Measurements from ENCODE around the gene IL7R. TPM values are rescaled to one million over a fixed set of nuclear protein-coding genes. Genes with fewer than 3 reads are reported as not detected.

IL7R gene
- total and polyA plus RNA-seq, 2 of the 13 experiments (the other 11 are each of a cell fraction or from before 2014, with no cell fraction given), result not detected

GRCh38 chr5:35881758-35882157 is 25.1 kb downstream of the IL7R start:
- intact Hi-C loops (cut with micrococcal nuclease; ENCODE audit: unreplicated experiment), result no loop called here
- no peak for TF ChIP-seq TARDBP (CRISPR knock-in tag; IDR thresholded peaks at IDR 0.05)
- TF ChIP-seq MNT (IDR thresholded peaks at IDR 0.05), result peak; percentile 57
- DNase-seq (ENCODE audit: low spot score) (no peak), ATAC-seq (no peak), FAIRE-seq (no peak)
- H3K79me2 ChIP-seq (ENCODE audit: insufficient read depth, low read length), result no peaks in the 10 kb centered on the region
- H3K36me3 ChIP-seq (replicated peaks in 1 of 2; ENCODE audit: control insufficient read depth in 1 of 2, insufficient read depth in 2 of 2, low read length in 2 of 2), result no peaks in the 10 kb centered on the region
- H4K20me1 ChIP-seq (ENCODE audit: insufficient read depth, low read length), result no peaks in the 10 kb centered on the region
- H3K4me1 ChIP-seq (ENCODE audit: insufficient read depth, low read length), result no peaks in the 10 kb centered on the region
- H3K4me3 ChIP-seq (replicated peaks in 1 of 3; ENCODE audit: insufficient read depth in 1 of 3, low read depth in 2 of 3, low read length in 3 of 3), result no peak overlapping the region
- H2AFZ ChIP-seq (ENCODE audit: low read length), result no peak overlapping the region
- CTCF ChIA-PET (ENCODE audit: low intra/inter-chr PET ratio, low total read pairs), result no interaction called here
- POLR2A ChIA-PET, result no interaction called here
- no peak overlapping the region for H3K27ac ChIP-seq (ENCODE audit: extremely low read length, insufficient read depth, low read length)
- no peak overlapping the region for H3K4me2 ChIP-seq (ENCODE audit: low read depth, low read length)
- 7% methylated on average over 2 of the region's 2 CpGs for WGBS (ENCODE audit: low lambda C conversion rate)
- no TSS peak for BruUV-seq (replicated peaks)
- H3K27me3 ChIP-seq (ENCODE audit: control insufficient read depth in 1 of 2, insufficient read depth in 2 of 2, low read length in 2 of 2), result no peaks in the 10 kb centered on the region
- no peak overlapping the region for H3K9ac ChIP-seq (ENCODE audit: insufficient read depth, low read depth, low read length)
- no peaks in the 10 kb centered on the region for H3K9me3 ChIP-seq (ENCODE audit: low read length)
- in situ Hi-C loops (cut with HindIII; ENCODE audit: extremely low pct_ligation_motif_present, low pct_unique_long_range_greater_than_20kb), result no loop called here

- H3K4me2 ChIP-seq (ENCODE audit: low read depth, low read length), result no peak overlapping the region
- DNase-seq (ENCODE audit: low spot score) (no peak), ATAC-seq (no peak)
- TF ChIP-seq MTA3 (CRISPR knock-in tag; IDR thresholded peaks at IDR 0.05), result no peak
- no peak for TF ChIP-seq ZNF501 (CRISPR knock-in tag; IDR thresholded peaks at IDR 0.05)
- TF ChIP-seq ARNT (IDR thresholded peaks at IDR 0.05), result no peak
- no peak for TF ChIP-seq FUBP1 (CRISPR knock-in tag; IDR thresholded peaks at IDR 0.05; ENCODE audit: borderline replicate concordance)
- no peak for TF ChIP-seq ZBTB3 (CRISPR knock-in tag; IDR thresholded peaks at IDR 0.05; ENCODE audit: borderline replicate concordance, low read depth)
- TF ChIP-seq DPF2 (CRISPR knock-in tag; IDR thresholded peaks at IDR 0.05; ENCODE audit: borderline replicate concordance, low read depth), result no peak
- TF ChIP-seq ZNF558 (CRISPR knock-in tag; IDR thresholded peaks at IDR 0.05; ENCODE audit: borderline replicate concordance), result no peak
- TF ChIP-seq FOXO1 (CRISPR knock-in tag; IDR thresholded peaks at IDR 0.05), result no peak
- TF ChIP-seq ZBTB25 (CRISPR knock-in tag; IDR thresholded peaks at IDR 0.05), result no peak
- TF ChIP-seq ZFYVE20 (CRISPR knock-in tag; IDR thresholded peaks at IDR 0.05; ENCODE audit: borderline replicate concordance, low read depth), result no peak
Observed at GRCh38 chr5:35884191-35884769, 27.6 kb downstream of the IL7R start.

More at GRCh38 chr5:35884191-35884769, 27.6 kb downstream of the IL7R start:
- H3K9me3 ChIP-seq (ENCODE audit: low read length), result no peaks in the 10 kb centered on the region
- in situ Hi-C loops (cut with HindIII; ENCODE audit: extremely low pct_ligation_motif_present, low pct_unique_long_range_greater_than_20kb) (no loop called here), intact Hi-C loops (cut with micrococcal nuclease; ENCODE audit: unreplicated experiment) (no loop called here)
- H3K79me2 ChIP-seq (ENCODE audit: insufficient read depth, low read length), result no peaks in the 10 kb centered on the region
- 0% methylated on average over 1 of the region's 1 CpG for WGBS (ENCODE audit: low lambda C conversion rate)
- H3K36me3 ChIP-seq (replicated peaks in 1 of 2; ENCODE audit: control insufficient read depth in 1 of 2, insufficient read depth in 2 of 2, low read length in 2 of 2), result no peaks in the 10 kb centered on the region
- no peaks in the 10 kb centered on the region for H4K20me1 ChIP-seq (ENCODE audit: insufficient read depth, low read length)
- no peaks in the 10 kb centered on the region for H3K4me1 ChIP-seq (ENCODE audit: insufficient read depth, low read length)
- no peak overlapping the region for H3K27ac ChIP-seq (ENCODE audit: extremely low read length, insufficient read depth, low read length)
- no peak overlapping the region for H3K9ac ChIP-seq (ENCODE audit: insufficient read depth, low read depth, low read length)
- no peak overlapping the region for H3K4me3 ChIP-seq (replicated peaks in 1 of 3; ENCODE audit: insufficient read depth in 1 of 3, low read depth in 2 of 3, low read length in 3 of 3)
- no peak for FAIRE-seq
- ChIA-PET POLR2A (no interaction called here), CTCF (ENCODE audit: low intra/inter-chr PET ratio, low total read pairs) (no interaction called here)
- H2AFZ ChIP-seq (ENCODE audit: low read length), result no peak overlapping the region
- BruUV-seq (replicated peaks), result no TSS peak
- H3K27me3 ChIP-seq (ENCODE audit: control insufficient read depth in 1 of 2, insufficient read depth in 2 of 2, low read length in 2 of 2), result no peaks in the 10 kb centered on the region

Measured in HepG2 (cell line).